H9 (cell line): Measurements from ENCODE around the gene IQCM. TPM values are rescaled to one million over a fixed set of nuclear protein-coding genes. Genes with fewer than 3 reads are reported as not detected.

Experiments
- DNase-seq: peaks from one replicate; pipeline ENCODE4 v3.0.0-alpha.2; 2017
- H2AFZ ChIP-seq: one replicate; pipeline ENCODE4 v1.6.1; 2013; ENCODE audit warnings: mild to moderate bottlenecking, low read length, control low read depth, moderate library complexity
- H2AK5ac ChIP-seq: 2 replicates; pipeline ENCODE4 v1.6.1; 2013; ENCODE audit warnings: low read length, control low read depth, mixed read lengths; ENCODE audit not compliant: insufficient read length
- H2BK120ac ChIP-seq: one replicate; pipeline ENCODE4 v1.6.1; 2013; ENCODE audit warnings: low read depth, mild to moderate bottlenecking, low read length, control low read depth, inconsistent platforms; ENCODE audit not compliant: poor library complexity, severe bottlenecking
- H2BK12ac ChIP-seq: 2 replicates; pipeline ENCODE4 v1.6.1; 2013; ENCODE audit warnings: low read length, control low read depth, mixed read lengths, low read depth; ENCODE audit not compliant: insufficient read length
- H2BK15ac ChIP-seq: 2 replicates; pipeline ENCODE4 v1.6.1; 2013; ENCODE audit warnings: low read depth, low read length, control low read depth
- H2BK20ac ChIP-seq: one replicate; pipeline ENCODE4 v1.6.1; 2013; ENCODE audit warnings: low read depth, mild to moderate bottlenecking, low read length, control low read depth, inconsistent platforms; ENCODE audit not compliant: poor library complexity, severe bottlenecking
- H2BK5ac ChIP-seq: 2 replicates; pipeline ENCODE4 v1.6.1; 2013; ENCODE audit warnings: low read length, control low read depth, mixed read lengths; ENCODE audit not compliant: insufficient read length
- H3K14ac ChIP-seq: 2 replicates; pipeline ENCODE4 v1.6.1; 2013; ENCODE audit warnings: low read length, control low read depth; ENCODE audit not compliant: insufficient read depth
- H3K18ac ChIP-seq: 2 replicates; pipeline ENCODE4 v1.6.1; 2013; ENCODE audit warnings: low read depth, mild to moderate bottlenecking, mixed read lengths, low read length, control low read depth; ENCODE audit not compliant: insufficient read length
- H3K23ac ChIP-seq: 2 replicates; pipeline ENCODE4 v1.6.1; 2013; ENCODE audit warnings: low read length, control low read depth, mixed read lengths, low read depth; ENCODE audit not compliant: insufficient read length
- H3K23me2 ChIP-seq: 2 replicates; pipeline ENCODE4 v1.6.1; 2013; ENCODE audit warnings: low read depth, mild to moderate bottlenecking, mixed read lengths, low read length, control low read depth; ENCODE audit not compliant: insufficient read length, poor library complexity, severe bottlenecking
- H3K27ac ChIP-seq: 2 replicates; pipeline ENCODE4 v1.5.1; 2013; ENCODE audit warnings: low read length, control low read depth, mixed read lengths, low read depth; ENCODE audit not compliant: insufficient read length
- H3K27me3 ChIP-seq: 2 replicates; pipeline ENCODE4 v1.6.1; 2013; ENCODE audit warnings: low read length, control low read depth, inconsistent platforms; ENCODE audit not compliant: insufficient read depth
- H3K4ac ChIP-seq: 2 replicates; pipeline ENCODE4 v1.6.1; 2013; ENCODE audit warnings: low read depth, mild to moderate bottlenecking, control low read depth, inconsistent platforms, low read length, moderate library complexity
- H3K4me1 ChIP-seq: 2 replicates; pipeline ENCODE4 v1.6.1; 2013; ENCODE audit warnings: low read length, control low read depth, inconsistent platforms; ENCODE audit not compliant: insufficient read depth
- H3K4me2 ChIP-seq: 2 replicates; pipeline ENCODE4 v1.6.1; 2013; ENCODE audit warnings: low read length, control low read depth, mixed read lengths; ENCODE audit not compliant: insufficient read length, insufficient read depth
- H3K56ac ChIP-seq: 2 replicates; pipeline ENCODE4 v1.6.1; 2013; ENCODE audit warnings: low read depth, mild to moderate bottlenecking, mixed read lengths, low read length, control low read depth; ENCODE audit not compliant: insufficient read length
- H3K79me1 ChIP-seq: 2 replicates; pipeline ENCODE4 v1.6.1; 2013; ENCODE audit warnings: low read depth, mild to moderate bottlenecking, moderate library complexity, low read length, control low read depth, inconsistent platforms; ENCODE audit not compliant: insufficient read depth, poor library complexity, severe bottlenecking
- H3K79me2 ChIP-seq: 2 replicates; pipeline ENCODE4 v1.6.1; 2013; ENCODE audit warnings: low read length, control low read depth, inconsistent platforms; ENCODE audit not compliant: insufficient read depth
- H3K9ac ChIP-seq: 2 replicates; pipeline ENCODE4 v1.6.1; 2013; ENCODE audit warnings: low read length, control low read depth, mixed read lengths; ENCODE audit not compliant: insufficient read length; ENCODE audit errors: extremely low read depth
- H3K9me3 ChIP-seq: one replicate; pipeline ENCODE4 v1.6.1; 2013; ENCODE audit warnings: low read depth, low read length, inconsistent platforms; ENCODE audit not compliant: control insufficient read depth
- H3T11ph ChIP-seq: one replicate; pipeline ENCODE4 v1.6.1; 2013; ENCODE audit warnings: mild to moderate bottlenecking, low read length, control low read depth, inconsistent platforms
- H4K20me1 ChIP-seq: one replicate; pipeline ENCODE4 v1.6.1; 2013; ENCODE audit not compliant: control insufficient read depth, insufficient read length, insufficient read depth
- H4K5ac ChIP-seq: 2 replicates; pipeline ENCODE4 v1.6.1; 2013; ENCODE audit warnings: low read depth, mild to moderate bottlenecking, mixed read lengths, low read length, control low read depth; ENCODE audit not compliant: insufficient read length
- H4K8ac ChIP-seq: replicated peaks from 2 replicates; pipeline ENCODE4 v1.6.1; 2013; ENCODE audit warnings: low read length, control low read depth, mixed read lengths, low read depth; ENCODE audit not compliant: insufficient read length
- H4K91ac ChIP-seq: 2 replicates; pipeline ENCODE4 v1.6.1; 2013; ENCODE audit warnings: low read depth, mild to moderate bottlenecking, moderate library complexity, mixed read lengths, low read length, control low read depth; ENCODE audit not compliant: insufficient read length
- H3K27ac Mint-ChIP-seq, 3 experiments: 2 replicates in 2 of 3; 3 replicates in 1 of 3; pipeline ENCODE4 v1.8.0; 2020 to 2021; ENCODE audit warnings: mixed read lengths in 3 of 3, mild to moderate bottlenecking in 1 of 3, moderate library complexity in 1 of 3
- H3K27me3 Mint-ChIP-seq: 2 replicates; pipeline ENCODE4 v1.8.0; 2021; ENCODE audit warnings: low read depth, mild to moderate bottlenecking, moderate library complexity, mixed read lengths
- H3K36me3 Mint-ChIP-seq, 3 experiments: 2 replicates in 2 of 3; 3 replicates in 1 of 3; pipeline ENCODE4 v1.8.0; 2020 to 2021; ENCODE audit warnings: low read depth in 3 of 3, mixed read lengths in 3 of 3; ENCODE audit not compliant: insufficient read depth in 1 of 3
- H3K4me1 Mint-ChIP-seq, 2 experiments: 2 replicates each; pipeline ENCODE4 v1.8.0; 2020; ENCODE audit warnings: mixed read lengths in 2 of 2
- H3K4me3 Mint-ChIP-seq, 2 experiments: 2 replicates in 1 of 2; 3 replicates in 1 of 2; pipeline ENCODE4 v1.8.0; 2020 to 2021; ENCODE audit warnings: mild to moderate bottlenecking in 2 of 2, mixed read lengths in 2 of 2, moderate library complexity in 1 of 2
- H3K9me3 Mint-ChIP-seq, 2 experiments: 2 replicates in 1 of 2; 3 replicates in 1 of 2; pipeline ENCODE4 v1.8.0; 2020; ENCODE audit warnings: mild to moderate bottlenecking in 2 of 2, mixed read lengths in 2 of 2, moderate library complexity in 1 of 2
- WGBS: extraction: QIAGEN DNeasy Blood & Tissue Kit; methylation state at CpG from one replicate; pipeline ENCODE4 v1.1.7; 2013; ENCODE audit warnings: missing lambda C conversion rate, low lambda C conversion rate, mixed read lengths; ENCODE audit not compliant: insufficient read length; ENCODE audit errors: extremely low coverage; 5-methylcytosine and 5-hydroxymethylcytosine counted together
- total RNA-seq: library from RNA; stranded (reverse); gene quantifications from 2 replicates; pipeline ENCODE4 v1.2.1, GENCODE V29; 2021
- TF ChIP-seq, protein P1 (sequence below): fragments of 200-600 bp; sonication (generic); conservative IDR thresholded peaks from 3 replicates; pipeline ENCODE4 v1.8.0; 2021; ENCODE audit warnings: antibody characterized with exemption, mild to moderate bottlenecking

The IQCM gene
- total RNA-seq, 1 experiment from 2014 or later = 0.15 TPM

GRCh38 chr4:149605601-149606378, 209.9 kb downstream of the IQCM start:
- H3K27me3 ChIP-seq = no peaks in the 10 kb centered on the region
- Mint-ChIP-seq H3K9me3 (peaks cover 0 to 4% of the 10 kb centered on the region in 2 experiments; a peak in 1 of 5 replicates), H3K4me1 (peaks cover 10 to 14% of the 10 kb centered on the region in 2 experiments), H3K4me3 (no peak overlapping the region), H3K27ac (peak overlapping the region in 2 of 3 experiments; percentile 73 to 94; a peak in 4 of 7 replicates), H3K36me3 (no peaks in the 10 kb centered on the region), H3K27me3 (no peaks in the 10 kb centered on the region)
- no peak overlapping the region for H3K9ac ChIP-seq
- H2AFZ ChIP-seq = peak overlapping the region; percentile 9
- no peak overlapping the region for H2BK12ac ChIP-seq
- H2AK5ac ChIP-seq = no peak overlapping the region
- no peak overlapping the region for H2BK5ac ChIP-seq
- no peak overlapping the region for H3K27ac ChIP-seq
- H3T11ph ChIP-seq = no peak overlapping the region
- H3K14ac ChIP-seq = peak overlapping the region; percentile 49; the same call in 1 of the 2 replicates
- no peaks in the 10 kb centered on the region for H4K20me1 ChIP-seq
- peaks cover 5% of the 10 kb centered on the region; the same call in 1 of the 2 replicates for H3K4me1 ChIP-seq
- no peak overlapping the region for H4K8ac ChIP-seq
- H3K18ac ChIP-seq = peak overlapping the region; percentile 40
- no peaks in the 10 kb centered on the region for H3K79me2 ChIP-seq
- H4K91ac ChIP-seq = no peak overlapping the region
- H3K23ac ChIP-seq = no peak overlapping the region
- WGBS = no CpG with 5 or more reads among the region's 1 CpG
- H2BK20ac ChIP-seq = no peak overlapping the region
- no peak overlapping the region for H2BK120ac ChIP-seq
- DNase-seq = no peak
- H3K56ac ChIP-seq = no peak overlapping the region
- 0 out of 2 replicates have a peak overlapping the region, but pooled peaks have one; percentile 98 for H2BK15ac ChIP-seq
- no peaks in the 10 kb centered on the region for H3K9me3 ChIP-seq
- no peak overlapping the region for H3K4me2 ChIP-seq
- H4K5ac ChIP-seq = no peak overlapping the region
- H3K23me2 ChIP-seq = no peaks in the 10 kb centered on the region
- H3K4ac ChIP-seq = no peak overlapping the region
- TF ChIP-seq, protein P1, sequence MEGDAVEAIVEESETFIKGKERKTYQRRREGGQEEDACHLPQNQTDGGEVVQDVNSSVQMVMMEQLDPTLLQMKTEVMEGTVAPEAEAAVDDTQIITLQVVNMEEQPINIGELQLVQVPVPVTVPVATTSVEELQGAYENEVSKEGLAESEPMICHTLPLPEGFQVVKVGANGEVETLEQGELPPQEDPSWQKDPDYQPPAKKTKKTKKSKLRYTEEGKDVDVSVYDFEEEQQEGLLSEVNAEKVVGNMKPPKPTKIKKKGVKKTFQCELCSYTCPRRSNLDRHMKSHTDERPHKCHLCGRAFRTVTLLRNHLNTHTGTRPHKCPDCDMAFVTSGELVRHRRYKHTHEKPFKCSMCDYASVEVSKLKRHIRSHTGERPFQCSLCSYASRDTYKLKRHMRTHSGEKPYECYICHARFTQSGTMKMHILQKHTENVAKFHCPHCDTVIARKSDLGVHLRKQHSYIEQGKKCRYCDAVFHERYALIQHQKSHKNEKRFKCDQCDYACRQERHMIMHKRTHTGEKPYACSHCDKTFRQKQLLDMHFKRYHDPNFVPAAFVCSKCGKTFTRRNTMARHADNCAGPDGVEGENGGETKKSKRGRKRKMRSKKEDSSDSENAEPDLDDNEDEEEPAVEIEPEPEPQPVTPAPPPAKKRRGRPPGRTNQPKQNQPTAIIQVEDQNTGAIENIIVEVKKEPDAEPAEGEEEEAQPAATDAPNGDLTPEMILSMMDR = no peak
- H3K79me1 ChIP-seq = no peaks in the 10 kb centered on the region
